Stomach (tissue), 9 donors: ENCODE results near the gene TUSC2. TPM values are rescaled to one million over a fixed set of nuclear protein-coding genes. Genes with fewer than 3 reads are reported as not detected.
A peak's percentile ranks its signal among the peaks of the same experiment; 100 is the strongest.

Experiments
- DNase-seq, 2 donors: peaks; one replicate each; pipeline versions ENCODE4 v3.0.0 to v3.0.0-alpha.2; 2013 to 2019
- H3K27ac ChIP-seq, 5 donors: fragments of 200-600 bp in 4 of 5; sonication (generic) in 4 of 5; one replicate each; pipeline ENCODE4 v1.5.1; 2013 to 2019; ENCODE audit warnings: mild to moderate bottlenecking in 1 of 5, moderate library complexity in 1 of 5
- H3K27me3 ChIP-seq, 3 donors: fragments of 200-600 bp; sonication (generic); one replicate each; pipeline ENCODE4 v1.5.1; 2017 to 2019; ENCODE audit warnings: mixed run types in 1 of 3
- H3K36me3 ChIP-seq, 4 donors: fragments of 200-600 bp; sonication (generic); 1 replicate in 3 of 4; 2 replicates in 1 of 4; pipeline ENCODE4 v1.5.1; 2016 to 2019
- H3K4me1 ChIP-seq, 4 donors: fragments of 200-600 bp; sonication (generic); one replicate each; pipeline ENCODE4 v1.5.1; 2016 to 2019
- H3K4me3 ChIP-seq, 4 donors: fragments of 200-600 bp; sonication (generic) in 3 of 4; one replicate each; pipeline ENCODE4 v1.5.1; 2016 to 2019; ENCODE audit warnings: mild to moderate bottlenecking in 1 of 4
- H3K9me3 ChIP-seq, 4 donors: fragments of 200-600 bp; sonication (generic); one replicate each; pipeline ENCODE4 v1.5.1; 2016 to 2019
- EP300 ChIP-seq: sonication (generic); formaldehyde crosslinking; IDR thresholded peaks from one replicate; pipeline ENCODE4 v1.6.1; 2017; ENCODE audit warnings: antibody characterized with exemption
- POLR2A ChIP-seq, 4 donors: fragments of 450-650 bp; IDR thresholded peaks; one replicate each; pipeline ENCODE4 v1.6.1; 2016; ENCODE audit warnings: antibody characterized with exemption in 4 of 4, control low read depth in 2 of 4, mild to moderate bottlenecking in 1 of 4, moderate library complexity in 1 of 4
- POLR2AphosphoS5 ChIP-seq, 3 donors: sonication (generic); formaldehyde crosslinking; IDR thresholded peaks; one replicate each; pipeline ENCODE4 v1.6.1; 2016; ENCODE audit warnings: antibody characterized with exemption in 3 of 3
- WGBS, 5 donors: extraction: QIAGEN DNeasy Blood & Tissue Kit in 3 of 5; methylation state at CpG; one replicate each; pipeline versions ENCODE4 v1.1.5 to v1.1.7; 2013 to 2018; 5-methylcytosine and 5-hydroxymethylcytosine counted together
- intact Hi-C: fragments of 100-400 bp; cut with DNase I; formaldehyde crosslinking; loops from one replicate; pipeline ENCODE4 v1.15.1; 2023; ENCODE audit warnings: low total_unique reads
- polyA plus RNA-seq, 3 donors: library from polyadenylated mRNA; stranded (reverse); fragments of 200-250 nt; gene quantifications; one replicate each; pipeline ENCODE4 v1.2.3, GENCODE V29; 2013
- total RNA-seq, 5 donors: library from RNA; depleted of rRNA; stranded (reverse); fragments of >200 nt; gene quantifications; one replicate each; pipeline versions ENCODE4 v1.1.0 to v1.2.3, GENCODE V29; 2014 to 2016
- TF ChIP-seq, protein P1 (sequence below), 7 experiments: fragments of 450-650 bp in 4 of 7; fragments of 200-600 bp in 3 of 7; sonication (generic) in 3 of 7; IDR thresholded peaks; one replicate each; pipeline ENCODE4 v1.5.1; 2016 to 2019; ENCODE audit warnings: antibody characterized with exemption in 7 of 7, control low read depth in 2 of 7, mild to moderate bottlenecking in 1 of 7
- donor health status: healthy with polysubstance abuse.
- donor health status: Bipolar disorder and iron deficiency.
- donor health status: healthy.

The TUSC2 gene
- total and polyA plus RNA-seq, 8 donors: 2.3 to 63.4 (median 40.3) TPM; not detected in 1

DNA sequence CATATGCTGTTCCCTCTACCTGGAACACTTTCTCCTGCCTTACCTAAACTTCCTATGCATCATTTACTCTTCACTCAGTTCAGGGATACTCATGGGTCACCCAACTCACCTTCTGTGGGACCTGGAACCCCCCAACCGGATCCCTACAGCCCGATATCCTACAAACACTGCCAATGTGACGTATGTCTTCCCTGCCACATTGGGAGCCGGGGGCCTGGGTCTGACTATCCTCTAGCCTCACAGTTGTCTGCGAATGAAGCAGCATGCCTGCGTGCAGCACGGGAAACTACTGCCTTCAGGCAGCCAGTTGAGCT lies 22.1 kb upstream of the TUSC2 start:
- Histone ChIP-seq H3K4me3 (peak overlapping the region; percentile 59 to 77 (median 70)), H3K36me3 (peaks cover 33 to 46% (median 40%) of the 10 kb centered on the region in 4 donors), H3K27ac (peak overlapping the region; percentile 90 to 97 (median 92)), H3K4me1 (peaks cover 38 to 91% (median 76%) of the 10 kb centered on the region in 4 donors), H3K27me3 (no peaks in the 10 kb centered on the region), H3K9me3 (no peaks in the 10 kb centered on the region)
- TF ChIP-seq POLR2AphosphoS5 (IDR thresholded peaks at IDR 0.05): no peak
- TF ChIP-seq, protein P1, sequence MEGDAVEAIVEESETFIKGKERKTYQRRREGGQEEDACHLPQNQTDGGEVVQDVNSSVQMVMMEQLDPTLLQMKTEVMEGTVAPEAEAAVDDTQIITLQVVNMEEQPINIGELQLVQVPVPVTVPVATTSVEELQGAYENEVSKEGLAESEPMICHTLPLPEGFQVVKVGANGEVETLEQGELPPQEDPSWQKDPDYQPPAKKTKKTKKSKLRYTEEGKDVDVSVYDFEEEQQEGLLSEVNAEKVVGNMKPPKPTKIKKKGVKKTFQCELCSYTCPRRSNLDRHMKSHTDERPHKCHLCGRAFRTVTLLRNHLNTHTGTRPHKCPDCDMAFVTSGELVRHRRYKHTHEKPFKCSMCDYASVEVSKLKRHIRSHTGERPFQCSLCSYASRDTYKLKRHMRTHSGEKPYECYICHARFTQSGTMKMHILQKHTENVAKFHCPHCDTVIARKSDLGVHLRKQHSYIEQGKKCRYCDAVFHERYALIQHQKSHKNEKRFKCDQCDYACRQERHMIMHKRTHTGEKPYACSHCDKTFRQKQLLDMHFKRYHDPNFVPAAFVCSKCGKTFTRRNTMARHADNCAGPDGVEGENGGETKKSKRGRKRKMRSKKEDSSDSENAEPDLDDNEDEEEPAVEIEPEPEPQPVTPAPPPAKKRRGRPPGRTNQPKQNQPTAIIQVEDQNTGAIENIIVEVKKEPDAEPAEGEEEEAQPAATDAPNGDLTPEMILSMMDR (IDR thresholded peaks at IDR 0.05): no peak
- intact Hi-C loops: no loop called here
- no peak for DNase-seq
- 2 to 9% (median 3%) methylated on average over 7 of the region's 7 CpGs for WGBS, 5 donors

DNA sequence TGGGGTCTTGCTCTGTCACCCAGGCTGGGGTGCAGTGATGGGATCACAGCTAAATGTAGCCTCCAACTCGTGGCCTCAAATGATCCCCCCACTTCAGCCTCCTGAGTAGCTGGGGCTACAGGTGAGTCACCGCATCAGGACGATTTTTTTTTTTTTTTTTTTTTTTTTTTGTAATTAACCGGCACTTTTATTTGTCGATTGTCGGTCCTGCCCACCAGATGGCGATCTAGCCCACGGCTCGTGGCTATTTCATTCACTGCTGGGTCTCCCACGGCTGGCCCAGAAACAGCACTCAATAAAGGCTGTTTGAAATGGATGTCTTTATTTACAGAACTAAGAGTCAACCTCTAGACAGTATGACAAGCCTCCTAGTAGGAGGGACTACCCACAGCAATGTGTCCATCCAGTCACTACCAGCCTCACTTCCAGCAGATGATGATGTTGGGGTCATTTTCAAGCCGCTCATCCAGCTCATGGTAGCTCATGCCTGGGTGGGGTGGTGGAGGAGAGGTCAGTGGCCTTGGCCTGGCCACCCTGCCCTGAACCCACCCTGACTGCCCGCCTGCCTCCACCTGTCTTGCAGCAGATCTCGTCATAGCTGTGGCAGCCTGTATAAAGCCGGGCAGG lies 19.3 kb upstream of the TUSC2 start:
- H3K36me3 ChIP-seq: peaks cover 12 to 20% (median 15%) of the 10 kb centered on the region in 4 donors
- whole genome bisulfite sequencing, 5 donors: 17 to 26% (median 25%) methylated on average over 12 to 14 of the region's 14 CpGs
- H3K9me3 ChIP-seq: no peaks in the 10 kb centered on the region
- intact Hi-C loops: no loop called here
- no peaks in the 10 kb centered on the region for H3K27me3 ChIP-seq
- H3K4me1 ChIP-seq: peaks cover 35 to 72% (median 62%) of the 10 kb centered on the region in 4 donors
- no peak overlapping the region for H3K4me3 ChIP-seq
- peak overlapping the region in 4 of 5 donors; percentile 17 to 60 (median 31) for H3K27ac ChIP-seq
- DNase-seq: peak; percentile 77 to 93
- TF ChIP-seq POLR2AphosphoS5 (IDR thresholded peaks at IDR 0.05): peak in 1 of 3 donors; percentile 8
- TF ChIP-seq POLR2A (IDR thresholded peaks at IDR 0.05): no peak
- TF ChIP-seq, protein P1 (IDR thresholded peaks at IDR 0.05): peak in 5 of 7 experiments; percentile 29 to 56 (median 48)

DNA sequence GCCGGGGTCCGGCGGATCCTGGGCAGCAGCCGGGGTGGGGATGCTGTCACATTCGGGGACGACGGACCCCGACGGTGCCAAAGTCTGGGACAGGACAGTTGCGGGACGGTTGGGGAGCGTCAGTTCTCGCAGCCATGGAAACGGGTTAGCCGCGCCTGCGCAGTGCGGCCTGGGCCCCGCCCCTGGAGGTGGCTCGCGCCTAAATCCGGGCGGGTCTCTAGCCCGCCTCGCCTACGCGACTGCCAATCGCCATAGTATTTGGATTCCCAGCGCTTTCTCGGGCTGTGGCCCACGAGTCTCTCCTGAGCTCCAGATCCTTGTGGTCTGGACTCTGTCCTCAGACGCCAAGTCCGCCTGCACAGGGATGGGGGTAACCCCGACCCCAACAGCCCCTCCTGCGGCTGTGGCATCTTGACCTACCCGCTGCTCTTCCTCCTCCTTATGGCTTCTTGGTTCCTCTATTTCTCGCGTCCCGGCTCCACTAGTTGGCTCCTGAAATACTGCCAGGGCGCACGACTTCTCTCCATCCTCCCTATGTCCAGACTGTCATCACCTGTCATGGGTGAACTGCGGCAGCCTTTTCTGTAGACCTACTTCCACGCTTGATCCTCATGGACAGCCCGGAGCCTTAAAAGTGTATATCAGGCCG lies 17.7 kb upstream of the TUSC2 start, which contains the start of gene ZMYND10:
Gene ZMYND10 (minus strand): TSS at position 147 of the 649 bp plus-strand sequence. CDS start 153 bp downstream, outside the sequence.
- DNase-seq: peak; percentile 79 to 86

DNA sequence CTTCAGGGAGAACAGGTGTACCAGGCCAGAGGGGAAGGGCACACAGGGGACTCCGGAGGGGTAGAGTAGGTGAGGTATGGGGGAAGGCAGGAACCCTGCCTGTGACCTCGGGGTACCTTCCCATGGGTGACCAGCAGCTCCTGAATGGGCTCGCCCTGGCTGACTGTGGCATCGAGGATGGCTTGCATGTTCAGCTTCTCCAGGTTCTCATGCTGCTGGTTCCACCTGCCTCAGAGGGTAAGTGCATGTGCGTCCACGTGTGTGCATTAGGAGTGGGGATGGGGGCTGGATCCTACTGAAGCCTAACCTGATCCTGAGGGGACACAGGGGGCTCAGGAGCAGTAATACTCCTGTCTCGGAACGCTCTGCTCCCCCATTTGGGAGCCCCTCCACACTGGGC lies 17.0 kb upstream of the TUSC2 start:
- intact Hi-C loops: no loop called here
- H3K4me3 ChIP-seq: peak overlapping the region; percentile 30 to 49 (median 42)
- TF ChIP-seq POLR2A (IDR thresholded peaks at IDR 0.05) (no peak), POLR2AphosphoS5 (IDR thresholded peaks at IDR 0.05) (no peak), EP300 (no peak)
- TF ChIP-seq, protein P1 (IDR thresholded peaks at IDR 0.05): no peak

More for the DNA sequence above, 17.7 kb upstream of the TUSC2 start, which contains the start of gene ZMYND10:
- H3K27ac ChIP-seq: peak within 1 kb of the TSS in 3 of 5 donors; percentile 34 to 45 (median 40)
- peak in 1 of 3 donors; percentile 28 for TF ChIP-seq POLR2AphosphoS5 (IDR thresholded peaks at IDR 0.05)
- TF ChIP-seq EP300: no peak
- H3K4me3 ChIP-seq: peak within 1 kb of the TSS; percentile 30 to 49 (median 42)
- peaks cover 35 to 74% (median 61%) of the 10 kb centered on the region in 4 donors for H3K4me1 ChIP-seq
- H3K9me3 ChIP-seq: no peaks in the 10 kb centered on the region
- WGBS, 5 donors: 9 to 19% (median 11%) methylated on average over 19 to 45 of the region's 45 CpGs
- intact Hi-C loops: no loop called here
- H3K27me3 ChIP-seq: no peaks in the 10 kb centered on the region
- H3K36me3 ChIP-seq: peaks cover 12 to 20% (median 15%) of the 10 kb centered on the region in 4 donors

More for the DNA sequence above, 17.0 kb upstream of the TUSC2 start:
- 66 to 77% (median 70%) methylated on average over 6 to 8 of the region's 8 CpGs for WGBS, 5 donors
- Histone ChIP-seq H3K36me3 (peaks cover 12 to 20% (median 15%) of the 10 kb centered on the region in 4 donors), H3K4me1 (peaks cover 37 to 76% (median 62%) of the 10 kb centered on the region in 4 donors), H3K27ac (peak overlapping the region in 1 of 5 donors; percentile 40), H3K27me3 (no peaks in the 10 kb centered on the region), H3K9me3 (no peaks in the 10 kb centered on the region)
- DNase-seq: no peak
